Keratinocyte (primary cell): ENCODE measurements around the gene NECTIN1.

Experiments used
- CTCF ChIP-seq, 3 experiments: IDR thresholded peaks in 1 of 3; conservative IDR thresholded peaks in 1 of 3; optimal IDR thresholded peaks in 1 of 3; 2 replicates in 2 of 3; 3 replicates in 1 of 3; pipeline versions ENCODE3 to v1.5.1; 2011; ENCODE audit warnings: low read length in 3 of 3, mild to moderate bottlenecking in 3 of 3, moderate library complexity in 2 of 3, control low read depth in 1 of 3, inconsistent platforms in 1 of 3; ENCODE audit not compliant: insufficient read depth in 2 of 3; ENCODE audit errors: extremely low read depth in 1 of 3
- EZH2 ChIP-seq: IDR thresholded peaks from one replicate; pipeline ENCODE4 v1.6.1; 2012; ENCODE audit warnings: inconsistent platforms, mild to moderate bottlenecking, low read length, moderate library complexity

DNA sequence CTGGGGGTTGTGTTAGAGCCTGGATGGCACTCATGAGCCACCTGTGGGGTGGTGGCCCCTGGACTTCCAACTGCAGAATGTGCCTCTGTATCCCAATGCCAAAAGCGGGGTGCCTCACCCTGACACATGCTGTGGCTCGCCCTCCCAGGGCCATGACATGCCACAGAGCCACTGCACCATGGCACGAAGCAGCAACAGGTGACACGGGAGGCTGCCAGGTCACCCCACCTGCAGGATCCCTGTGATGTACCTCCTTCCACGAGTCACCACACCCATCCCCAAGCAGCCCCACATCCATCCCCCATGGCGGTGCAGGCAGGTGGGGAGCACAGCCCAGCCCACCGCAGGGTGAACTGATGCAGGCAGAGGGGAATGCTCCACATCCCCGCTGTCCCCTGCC lies 14.8 kb downstream of the NECTIN1 start:
- no peak for TF ChIP-seq CTCF (optimal IDR thresholded peaks at IDR 0.05 in 1 of 3, IDR thresholded peaks at IDR 0.05 in 1 of 3, conservative IDR thresholded peaks at IDR 0.05 in 1 of 3; ENCODE audit: extremely low read depth in 1 of 3, insufficient read depth in 2 of 3, low read length in 3 of 3)
- TF ChIP-seq EZH2: no peak
